Activated T-helper 1 cell treated with anti-CD3 and anti-CD28 coated beads, Interleukin-12 subunit alpha, Interleukin-12 subunit beta, Interleukin-2, Interleukin-4 antibody, amounts not matched to agents 30 ng/mL and 10 ng/mL and 1 ng/mL, durations not matched to agents 14 hours and 24 hours and 36 hours (primary cell): Measurements from ENCODE around the gene CHD2. TPM values are rescaled to one million over a fixed set of nuclear protein-coding genes. Genes with fewer than 3 reads are reported as not detected.

ENCODE experiments used
- DNase-seq: peaks from one replicate; pipeline ENCODE4 v3.0.0; 2021; ENCODE audit warnings: low spot score
- H3K27ac Mint-ChIP-seq: one replicate; pipeline ENCODE4 v1.8.0; 2021; ENCODE audit warnings: mild to moderate bottlenecking, mixed read lengths
- H3K27me3 Mint-ChIP-seq: one replicate; pipeline ENCODE4 v1.8.0; 2022; ENCODE audit warnings: mild to moderate bottlenecking, moderate library complexity, mixed read lengths; ENCODE audit not compliant: insufficient read depth
- H3K36me3 Mint-ChIP-seq: one replicate; pipeline ENCODE4 v1.8.0; 2021; ENCODE audit warnings: low read depth, mixed read lengths
- H3K4me1 Mint-ChIP-seq: one replicate; pipeline ENCODE4 v1.8.0; 2021; ENCODE audit warnings: low read depth, mixed read lengths
- H3K4me3 Mint-ChIP-seq: one replicate; pipeline ENCODE4 v1.8.0; 2021; ENCODE audit warnings: mild to moderate bottlenecking, moderate library complexity, mixed read lengths
- H3K9me3 Mint-ChIP-seq: one replicate; pipeline ENCODE4 v1.8.0; 2021; ENCODE audit warnings: mixed read lengths
- intact Hi-C: fragments of 100-400 bp; cut with micrococcal nuclease; formaldehyde crosslinking; loops from one replicate; pipeline ENCODE4 v1.15.1; 2024
- total RNA-seq: library from RNA; stranded (reverse); gene quantifications from 2 replicates; pipeline ENCODE4 v1.2.3, GENCODE V29; 2022

Gene CHD2
- total RNA-seq, 1 donor from 2014 or later, result 102 TPM

GRCh38 chr15:92889390-92890107 is 10.6 kb upstream of the CHD2 start:
- Mint-ChIP-seq H3K36me3 (peaks cover 69% of the 10 kb centered on the region), H3K4me3 (peak overlapping the region; percentile 72), H3K9me3 (no peaks in the 10 kb centered on the region), H3K27ac (peak overlapping the region; percentile 87), H3K4me1 (peaks cover 82% of the 10 kb centered on the region), H3K27me3 (no peaks in the 10 kb centered on the region)
- intact Hi-C loops, result loop anchor here (10.0 kb wide), 1 partner anchor 1955 kb away; the partner anchor contains the start of genes HDDC3 and UNC45A
- no peak for DNase-seq

DNA sequence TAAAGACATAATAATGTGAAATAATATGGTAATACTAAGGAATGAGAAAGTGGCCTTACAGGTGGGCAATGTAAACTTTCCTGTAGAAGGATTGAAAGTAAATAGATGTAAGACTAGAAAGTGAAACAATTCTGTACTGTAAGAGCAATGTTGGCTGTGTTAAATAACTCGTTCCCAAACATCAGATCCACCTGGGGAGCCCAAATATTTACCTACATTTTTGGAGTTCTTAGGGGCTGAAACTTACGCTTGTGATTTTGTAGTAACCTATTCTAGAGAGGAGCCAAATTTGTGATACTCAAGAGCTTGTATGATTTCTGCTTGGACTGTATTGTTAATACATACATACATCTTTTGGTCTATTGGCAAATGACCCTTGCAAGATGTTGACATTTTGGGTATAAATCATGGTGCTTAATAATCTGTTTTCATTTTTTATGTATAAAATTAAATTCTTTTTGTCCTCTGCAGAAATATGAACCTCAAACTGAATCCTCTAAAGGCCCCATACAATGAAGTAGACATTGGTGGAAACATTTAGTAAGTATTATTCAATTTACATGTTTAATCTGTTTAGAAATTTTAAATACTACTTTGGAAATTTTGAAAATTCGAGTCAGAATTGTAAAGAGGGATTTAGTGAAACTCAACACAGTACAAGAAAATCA is 8.5 kb upstream of the CHD2 start:
- intact Hi-C loops, result loop anchor here (1.0 kb wide), 1 partner anchor 9 kb away; the partner anchor contains the start of gene CHD2
- Mint-ChIP-seq H3K27me3 (no peaks in the 10 kb centered on the region), H3K4me1 (peaks cover 82% of the 10 kb centered on the region), H3K36me3 (peaks cover 63% of the 10 kb centered on the region), H3K9me3 (no peaks in the 10 kb centered on the region), H3K27ac (peak overlapping the region; percentile 58), H3K4me3 (peak overlapping the region; percentile 62)
- no peak for DNase-seq

GRCh38 chr15:92892201-92892555 is 7.9 kb upstream of the CHD2 start:
- Mint-ChIP-seq H3K4me1 (peaks cover 82% of the 10 kb centered on the region), H3K4me3 (peak overlapping the region; percentile 11), H3K27me3 (no peaks in the 10 kb centered on the region), H3K36me3 (peaks cover 63% of the 10 kb centered on the region), H3K27ac (no peak overlapping the region), H3K9me3 (peaks cover 3% of the 10 kb centered on the region)
- no peak for DNase-seq
- intact Hi-C loops, result no loop called here

DNA sequence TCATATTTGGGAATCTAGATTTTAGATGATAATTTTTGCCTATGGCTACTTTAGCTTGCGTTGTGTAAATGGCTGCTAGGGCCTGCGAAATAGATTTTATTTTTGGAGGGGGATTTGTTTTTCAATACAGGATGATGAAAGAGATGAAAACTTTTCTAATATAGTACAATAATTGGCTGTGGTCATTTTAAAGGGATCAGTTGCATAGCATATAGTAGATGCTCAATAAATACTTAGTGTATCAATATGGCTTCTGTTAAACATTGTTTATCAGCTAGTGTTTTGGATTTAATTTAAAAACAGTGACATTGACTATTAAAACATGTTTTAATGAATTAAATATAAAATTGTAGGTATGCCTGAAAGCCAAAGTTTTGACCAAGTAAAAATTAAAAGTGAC is 6.9 kb upstream of the CHD2 start:
- Mint-ChIP-seq H3K4me3 (peak overlapping the region; percentile 69), H3K9me3 (peaks cover 7% of the 10 kb centered on the region), H3K27me3 (no peaks in the 10 kb centered on the region), H3K36me3 (peaks cover 66% of the 10 kb centered on the region), H3K27ac (no peak overlapping the region), H3K4me1 (peaks cover 82% of the 10 kb centered on the region)
- intact Hi-C loops, result no loop called here
- DNase-seq, result no peak

DNA sequence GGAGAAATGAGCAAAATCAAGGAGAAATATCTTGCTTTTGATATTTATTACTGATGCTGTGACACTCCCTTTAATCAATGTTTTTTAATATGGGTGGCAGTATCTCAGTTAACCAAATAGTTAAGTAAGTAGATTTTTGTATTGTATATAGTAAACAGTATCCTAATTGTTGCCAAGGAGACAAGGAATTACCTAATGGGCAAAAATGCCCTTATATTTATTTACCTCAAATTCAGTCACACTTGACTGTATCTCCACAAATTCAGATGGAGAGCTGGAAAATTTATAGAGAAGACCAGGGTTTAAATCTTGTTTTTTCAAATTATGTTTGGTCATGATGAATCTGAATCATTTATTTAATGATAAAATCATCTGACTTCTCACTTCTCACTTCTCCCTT is 3.6 kb upstream of the CHD2 start:
- H3K9me3 Mint-ChIP-seq, result peaks cover 13% of the 10 kb centered on the region
- peak overlapping the region; percentile 47 for H3K4me3 Mint-ChIP-seq
- peak overlapping the region; percentile 64 for H3K27ac Mint-ChIP-seq
- H3K4me1 Mint-ChIP-seq, result peaks cover 73% of the 10 kb centered on the region
- H3K27me3 Mint-ChIP-seq, result no peaks in the 10 kb centered on the region
- no peak for DNase-seq
- intact Hi-C loops, result no loop called here
- H3K36me3 Mint-ChIP-seq, result peaks cover 70% of the 10 kb centered on the region

DNA sequence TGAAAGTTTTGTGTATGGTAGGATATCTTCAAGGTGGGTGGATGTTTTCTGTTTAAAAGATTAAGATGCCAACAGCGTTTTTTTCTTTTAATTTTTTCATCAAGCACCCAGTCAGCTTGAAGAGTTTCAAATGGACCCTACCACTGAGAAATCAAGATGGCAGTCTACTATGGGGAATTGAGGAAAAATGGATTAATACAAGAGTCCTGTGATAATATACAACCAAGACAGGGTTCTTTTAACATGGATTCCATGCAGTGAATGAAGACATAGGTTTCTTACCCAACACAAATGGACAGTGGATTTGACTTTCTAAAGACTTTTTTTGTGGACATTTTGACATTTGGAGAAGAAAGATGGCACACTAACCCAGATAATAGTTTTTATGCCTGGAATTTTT is 2.5 kb upstream of the CHD2 start:
- intact Hi-C loops, result no loop called here
- DNase-seq, result no peak
- peak overlapping the region; percentile 47 for H3K4me3 Mint-ChIP-seq
- peaks cover 66% of the 10 kb centered on the region for H3K4me1 Mint-ChIP-seq
- H3K36me3 Mint-ChIP-seq, result peaks cover 71% of the 10 kb centered on the region
- H3K27ac Mint-ChIP-seq, result peak overlapping the region; percentile 20
- peaks cover 13% of the 10 kb centered on the region for H3K9me3 Mint-ChIP-seq
- H3K27me3 Mint-ChIP-seq, result no peaks in the 10 kb centered on the region

DNA sequence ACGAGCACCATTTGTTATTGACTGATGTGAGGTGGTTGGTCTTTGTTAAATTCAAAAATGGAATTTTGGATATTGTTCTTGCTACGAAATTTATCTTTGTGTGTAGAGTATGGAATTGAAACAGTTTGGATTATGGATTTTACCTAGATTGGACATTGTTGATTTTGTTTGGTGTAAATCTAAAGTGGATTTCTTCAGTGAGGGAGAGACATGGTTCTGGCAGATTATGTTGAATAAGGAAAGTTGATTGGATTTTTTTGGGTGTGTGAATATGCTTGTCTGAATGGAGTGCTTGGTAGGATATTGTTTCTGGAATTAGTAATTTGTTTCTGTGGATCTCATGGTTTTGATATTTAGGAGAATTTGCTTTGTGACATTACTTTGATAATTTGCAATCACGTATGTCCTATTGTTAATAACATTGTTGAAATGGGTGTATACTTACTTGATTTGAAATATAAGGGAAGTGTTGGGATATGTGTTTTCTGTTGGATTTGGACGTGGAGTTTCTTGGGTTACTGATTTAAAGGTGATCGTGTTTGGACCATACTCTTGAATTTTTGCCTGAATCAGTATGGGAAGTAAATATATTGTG is 1.0 kb upstream of the CHD2 start:
- intact Hi-C loops, result no loop called here
- peak overlapping the region; percentile 62 for H3K4me3 Mint-ChIP-seq
- H3K36me3 Mint-ChIP-seq, result peaks cover 70% of the 10 kb centered on the region
- DNase-seq, result no peak
- no peaks in the 10 kb centered on the region for H3K27me3 Mint-ChIP-seq
- H3K4me1 Mint-ChIP-seq, result peaks cover 64% of the 10 kb centered on the region
- peak overlapping the region; percentile 71 for H3K27ac Mint-ChIP-seq
- peaks cover 13% of the 10 kb centered on the region for H3K9me3 Mint-ChIP-seq

DNA sequence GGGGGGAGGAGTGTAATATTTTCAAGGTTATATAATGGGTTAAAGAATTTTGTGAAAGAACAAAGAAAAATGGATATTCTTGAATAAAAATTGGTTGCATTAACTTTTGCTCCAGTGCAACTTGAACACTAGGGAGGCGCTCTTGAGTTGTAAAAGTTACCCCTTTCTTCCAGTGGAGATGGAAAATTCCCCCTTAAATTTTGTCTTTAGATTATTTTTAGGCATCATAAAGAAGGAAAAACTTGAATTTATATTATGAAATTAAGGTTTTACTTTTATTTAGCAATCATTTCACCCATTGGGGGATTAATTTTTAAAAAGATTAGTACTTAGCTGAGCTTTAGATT is 550 bp upstream of the CHD2 start:
- H3K36me3 Mint-ChIP-seq, result peaks cover 70% of the 10 kb centered on the region
- no peak for DNase-seq
- H3K27ac Mint-ChIP-seq, result peak overlapping the region; percentile 98
- peaks cover 13% of the 10 kb centered on the region for H3K9me3 Mint-ChIP-seq
- H3K27me3 Mint-ChIP-seq, result no peaks in the 10 kb centered on the region
- peaks cover 62% of the 10 kb centered on the region for H3K4me1 Mint-ChIP-seq
- peak overlapping the region; percentile 93 for H3K4me3 Mint-ChIP-seq
- intact Hi-C loops, result no loop called here

DNA sequence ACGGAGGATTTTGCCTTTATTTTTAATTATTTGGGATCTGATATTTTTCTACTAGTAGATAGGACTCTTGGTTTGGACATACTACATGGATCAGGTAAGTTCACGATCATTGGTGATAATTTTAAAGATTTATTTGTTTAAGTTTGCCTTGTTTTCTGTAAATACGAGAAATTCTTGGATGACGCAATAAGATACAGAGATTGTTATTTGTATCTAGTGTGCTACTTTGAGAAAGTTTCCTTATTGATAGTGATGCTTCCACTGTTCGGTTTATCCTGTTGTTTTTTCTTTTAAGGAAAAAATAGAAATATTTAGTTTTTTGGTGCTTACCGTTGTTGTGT is 577 bp downstream of the CHD2 start:
- Mint-ChIP-seq H3K9me3 (peaks cover 13% of the 10 kb centered on the region), H3K4me1 (peaks cover 63% of the 10 kb centered on the region), H3K4me3 (peak overlapping the region; percentile 93), H3K36me3 (peaks cover 62% of the 10 kb centered on the region), H3K27me3 (no peaks in the 10 kb centered on the region), H3K27ac (peak overlapping the region; percentile 98)
- no peak for DNase-seq
- intact Hi-C loops, result loop anchor here (1.0 to 10.0 kb wide), 4 partner anchors 9 to 1332 kb away; partner anchors contain the start of genes MCTP2 and SLCO3A1

- peaks cover 65% of the 10 kb centered on the region for H3K4me1 Mint-ChIP-seq
- H3K36me3 Mint-ChIP-seq, result peaks cover 63% of the 10 kb centered on the region
- H3K4me3 Mint-ChIP-seq, result peak overlapping the region; percentile 93
Observed at GRCh38 chr15:92901072-92901761, 1.1 kb downstream of the CHD2 start.

DNA sequence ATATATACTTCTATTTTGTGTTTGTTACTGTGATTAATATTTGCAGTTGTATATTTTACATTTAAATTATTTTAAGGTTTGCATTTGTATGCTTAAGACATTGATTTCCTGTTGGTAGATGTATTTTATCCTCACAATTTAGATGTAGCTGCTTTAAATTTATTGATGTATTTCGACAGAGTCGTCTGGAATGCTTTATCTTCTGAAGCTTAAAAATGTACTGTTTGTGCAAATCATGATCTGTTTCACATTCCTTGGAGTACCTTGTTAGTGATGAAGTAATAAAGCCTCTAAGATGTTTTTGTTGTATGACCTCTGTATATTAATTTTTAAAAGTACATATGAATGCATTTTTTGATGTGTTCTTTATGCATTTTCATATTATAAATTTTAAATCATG is 1.9 kb downstream of the CHD2 start:
- peaks cover 10% of the 10 kb centered on the region for H3K9me3 Mint-ChIP-seq
- intact Hi-C loops, result loop anchor here (5.0 to 10.0 kb wide), 2 partner anchors 1047 to 1330 kb away; partner anchors contain the start of genes MCTP2 and SLCO3A1
- peaks cover 65% of the 10 kb centered on the region for H3K4me1 Mint-ChIP-seq

More at GRCh38 chr15:92901072-92901761, 1.1 kb downstream of the CHD2 start:
- Mint-ChIP-seq H3K9me3 (peaks cover 13% of the 10 kb centered on the region), H3K27me3 (no peaks in the 10 kb centered on the region), H3K27ac (peak overlapping the region; percentile 98)
- intact Hi-C loops, result loop anchor here (5.0 to 10.0 kb wide), 2 partner anchors 1046 to 1331 kb away; partner anchors contain the start of genes MCTP2 and SLCO3A1
- no peak for DNase-seq

GRCh38 chr15:92902737-92903593 is 2.8 kb downstream of the CHD2 start:
- intact Hi-C loops, result loop anchor here (5.0 to 10.0 kb wide), 2 partner anchors 1048 to 1329 kb away; partner anchors contain the start of genes MCTP2 and SLCO3A1
- Mint-ChIP-seq H3K27ac (peak overlapping the region; percentile 100), H3K27me3 (no peaks in the 10 kb centered on the region), H3K36me3 (peaks cover 51% of the 10 kb centered on the region), H3K9me3 (peaks cover 6% of the 10 kb centered on the region), H3K4me3 (peak overlapping the region; percentile 93), H3K4me1 (peaks cover 65% of the 10 kb centered on the region)
- no peak for DNase-seq

More for the DNA sequence above, 1.9 kb downstream of the CHD2 start:
- no peaks in the 10 kb centered on the region for H3K27me3 Mint-ChIP-seq
- H3K4me3 Mint-ChIP-seq, result peak overlapping the region; percentile 93
- H3K27ac Mint-ChIP-seq, result peak overlapping the region; percentile 71
- no peak for DNase-seq
- peaks cover 56% of the 10 kb centered on the region for H3K36me3 Mint-ChIP-seq
